A549 (cell line): ENCODE data around the gene ELL3. TPM values are rescaled to one million over a fixed set of nuclear protein-coding genes. Genes with fewer than 3 reads are reported as not detected.
A peak's percentile ranks its signal among the peaks of the same experiment; 100 is the strongest.

Experiments
- ATAC-seq, 2 experiments: fragments of 200-7000 bp in 1 of 2; fragments of >200 bp in 1 of 2; cut with Nextera tagmentation in 1 of 2; cut with Tn5 transposase in 1 of 2; 3 replicates each; pipeline versions ENCODE4 v1.8.0 to v1.9.1; 2018 to 2020; ENCODE audit warnings: mild to moderate bottlenecking in 1 of 2, moderate library complexity in 1 of 2
- CTCF ChIA-PET: fragments of 300-600 bp; sonication (Branson Sonifier 250); formaldehyde crosslinking; extraction: SDS; loops from one replicate; lab custom pipeline; 2021; ENCODE audit warnings: antibody characterized with exemption, inconsistent platforms; lab: Yijun Ruan, JAX
- POLR2A ChIA-PET: fragments of 350-600 bp; formaldehyde crosslinking; extraction: SDS; loops from one replicate; lab custom pipeline; 2021; ENCODE audit warnings: antibody characterized with exemption, inconsistent platforms; lab: Yijun Ruan, JAX
- DNase-seq, 2 experiments: peaks; one replicate each; pipeline versions ENCODE4 v3.0.0 to v3.0.0-alpha.2; 2011 to 2016; ENCODE audit warnings: low read depth in 1 of 2, low spot score in 1 of 2
- FAIRE-seq: peaks from 2 replicates; lab custom pipeline; 2011; peaks lifted over from hg19 to GRCh38; lab: Jason Lieb, UNC
- H3K27ac ChIP-seq, 2 experiments: fragments of >200 bp; sonication (Bioruptor Twin); formaldehyde crosslinking; 3 replicates each; pipeline ENCODE4 v1.5.1; 2016 to 2017
- H3K4me1 ChIP-seq: fragments of >200 bp; sonication (Bioruptor Twin); formaldehyde crosslinking; 3 replicates; pipeline ENCODE4 v1.6.1; 2016
- H3K4me2 ChIP-seq: fragments of >200 bp; sonication (Bioruptor Twin); formaldehyde crosslinking; 3 replicates; pipeline ENCODE4 v1.6.1; 2016
- H3K4me3 ChIP-seq: fragments of >200 bp; sonication (Bioruptor Twin); formaldehyde crosslinking; 3 replicates; pipeline ENCODE4 v1.5.1; 2016
- H3K9me3 ChIP-seq: fragments of >200 bp; sonication (Bioruptor Twin); formaldehyde crosslinking; 3 replicates; pipeline ENCODE4 v1.6.1; 2016
- CEBPB ChIP-seq, 2 experiments: fragments of >200 bp in 1 of 2; sonication (Bioruptor Twin) in 1 of 2; formaldehyde crosslinking in 1 of 2; IDR thresholded peaks; 2 replicates each; pipeline ENCODE4 v1.6.1; 2012 to 2016
- CHD4 ChIP-seq: fragments of 200-600 bp; sonication (generic); IDR thresholded peaks from 2 replicates; pipeline ENCODE4 v1.6.1; 2016; ENCODE audit warnings: antibody characterized with exemption, mild to moderate bottlenecking, borderline replicate concordance
- EHF ChIP-seq: fragments of 250-450 bp; sonication (Bioruptor Pico); IDR thresholded peaks from 2 replicates; pipeline ENCODE4 v1.5.0; 2020; ENCODE audit warnings: mild to moderate bottlenecking
- EHMT2 ChIP-seq: fragments of 200-600 bp; sonication (generic); IDR thresholded peaks from 2 replicates; pipeline ENCODE4 v1.6.1; 2016; ENCODE audit warnings: antibody characterized with exemption, low read depth, mild to moderate bottlenecking, moderate library complexity
- EP300 ChIP-seq, 2 experiments: fragments of >200 bp; sonication (Bioruptor Twin); formaldehyde crosslinking; IDR thresholded peaks; 2 replicates in 1 of 2; 3 replicates in 1 of 2; pipeline ENCODE4 v1.6.1; 2016 to 2017
- FOSB ChIP-seq: fragments of 250-450 bp; sonication (Bioruptor Pico); IDR thresholded peaks from 2 replicates; pipeline ENCODE4 v1.5.0; 2020; ENCODE audit warnings: mild to moderate bottlenecking, moderate library complexity
- FOXS1 ChIP-seq: fragments of 250-450 bp; sonication (Bioruptor Pico); IDR thresholded peaks from 2 replicates; pipeline ENCODE4 v1.5.0; 2020; ENCODE audit warnings: mild to moderate bottlenecking, moderate library complexity
- HOXB13 ChIP-seq: fragments of 250-450 bp; sonication (Bioruptor Pico); IDR thresholded peaks from 2 replicates; pipeline ENCODE4 v1.5.0; 2020; ENCODE audit warnings: low read depth, mild to moderate bottlenecking, moderate library complexity
- NR3C1 ChIP-seq: fragments of >200 bp; sonication (Bioruptor Twin); formaldehyde crosslinking; IDR thresholded peaks from 3 replicates; pipeline ENCODE4 v1.6.1; 2017
- POLR2AphosphoS2 ChIP-seq: conservative IDR thresholded peaks from 2 replicates; pipeline ENCODE4 v1.6.1; 2012; ENCODE audit warnings: low read length, improper control_type of control experiment, inconsistent platforms
- RAD21 ChIP-seq, 2 experiments: fragments of >200 bp in 1 of 2; sonication (Bioruptor Twin) in 1 of 2; formaldehyde crosslinking in 1 of 2; IDR thresholded peaks in 1 of 2; conservative IDR thresholded peaks in 1 of 2; 2 replicates in 1 of 2; 3 replicates in 1 of 2; pipeline ENCODE4 v1.6.1; 2012 to 2018; ENCODE audit warnings: inconsistent platforms in 1 of 2
- RFX5 ChIP-seq: fragments of 450-650 bp; IDR thresholded peaks from 2 replicates; pipeline ENCODE4 v1.7.1; 2014; ENCODE audit warnings: antibody characterized with exemption, mild to moderate bottlenecking, moderate library complexity
- RNF2 ChIP-seq: fragments of 200-600 bp; sonication (generic); IDR thresholded peaks from 2 replicates; pipeline ENCODE4 v1.6.1; 2016; ENCODE audit warnings: low read depth, mild to moderate bottlenecking, antibody characterized with exemption, moderate library complexity, borderline replicate concordance
- SMC3 ChIP-seq: fragments of >200 bp; sonication (Bioruptor Twin); formaldehyde crosslinking; IDR thresholded peaks from 3 replicates; pipeline ENCODE4 v1.6.1; 2018; ENCODE audit warnings: inconsistent platforms
- ZC3H11A ChIP-seq: fragments of 450-650 bp; IDR thresholded peaks from 2 replicates; pipeline ENCODE4 v1.6.1; 2014; ENCODE audit warnings: antibody characterized with exemption, mild to moderate bottlenecking
- ZNF302 ChIP-seq: fragments of 250-450 bp; sonication (Bioruptor Pico); IDR thresholded peaks from 2 replicates; pipeline ENCODE4 v1.9.0; 2021; ENCODE audit warnings: inconsistent platforms, mild to moderate bottlenecking, moderate library complexity
- WGBS: methylation state at CpG from one replicate; pipeline ENCODE4 v1.1.6; 2017; ENCODE audit errors: missing lambda C conversion rate; 5-methylcytosine and 5-hydroxymethylcytosine counted together
- polyA plus RNA-seq, 4 experiments: library from polyadenylated mRNA; depleted of rRNA in 3 of 4; stranded (reverse); fragments of >200 nt; fragmentation: RNase III in 1 of 4; extraction: RNeasy Plus Mini Kit Qiagen cat#74134 plus additional on column Dnase treatment in 1 of 4; gene quantifications; 2 replicates in 3 of 4; 3 replicates in 1 of 4; pipeline ENCODE4 v1.2.3, GENCODE V29; 2011 to 2017
- TF ChIP-seq, protein P1 (sequence below): fragments of >200 bp; sonication (Bioruptor Twin); formaldehyde crosslinking; IDR thresholded peaks from 3 replicates; pipeline ENCODE4 v1.5.1; 2016
- TF ChIP-seq, protein P2 (sequence below): fragments of >200 bp; sonication (Bioruptor Twin); formaldehyde crosslinking; IDR thresholded peaks from 3 replicates; pipeline ENCODE4 v1.6.1; 2016

The ELL3 gene
- polyA plus RNA-seq, 2 of the 4 experiments (the other 2 are of a cell fraction): 1.4 to 2.1 TPM

DNA sequence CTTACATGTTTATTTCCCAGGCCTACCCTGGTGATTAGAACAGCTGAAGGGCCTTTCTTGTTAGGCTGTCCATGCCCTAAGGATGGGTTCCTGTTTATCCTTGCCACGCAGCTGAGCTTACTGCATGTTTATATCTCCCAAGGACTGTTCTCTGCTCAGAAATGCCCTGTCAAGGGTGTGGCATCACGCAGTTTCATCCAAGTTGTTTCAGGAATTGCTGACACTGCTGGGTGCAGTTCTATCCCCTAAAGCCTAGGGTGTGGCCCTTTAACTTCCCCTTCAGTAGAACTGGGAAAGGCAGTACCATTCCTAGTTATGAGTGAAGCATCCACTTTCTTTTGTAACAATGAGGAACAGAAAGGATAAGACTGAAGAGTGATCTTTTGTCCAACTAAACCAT is 5.0 kb downstream of the ELL3 start:
- TF ChIP-seq HOXB13 (CRISPR knock-in tag) (no peak), CHD4 (no peak), NR3C1 (no peak), CEBPB (IDR thresholded peaks at IDR 0.05) (no peak), ZNF302 (CRISPR knock-in tag) (no peak), EHMT2 (no peak), FOSB (CRISPR knock-in tag) (no peak), RFX5 (no peak)
- 69% methylated on average over 2 of the region's 2 CpGs for WGBS
- ChIA-PET POLR2A (no interaction called here), CTCF (interaction anchor here (1.0 to 2.3 kb wide), 4 partner anchors 12 to 22 kb away, joined by 3 to 11 read pairs (median 4); no protein-coding TSS in a partner anchor)
- Histone ChIP-seq H3K4me3 (no peak overlapping the region), H3K4me1 (0 out of 3 replicates have a peak, but pooled peaks cover 5% of the 10 kb centered on the region), H3K27ac (no peak overlapping the region), H3K9me3 (no peaks in the 10 kb centered on the region), H3K4me2 (no peak overlapping the region)
- FAIRE-seq: no peak
- DNase-seq: no peak
- no peak for ATAC-seq

DNA sequence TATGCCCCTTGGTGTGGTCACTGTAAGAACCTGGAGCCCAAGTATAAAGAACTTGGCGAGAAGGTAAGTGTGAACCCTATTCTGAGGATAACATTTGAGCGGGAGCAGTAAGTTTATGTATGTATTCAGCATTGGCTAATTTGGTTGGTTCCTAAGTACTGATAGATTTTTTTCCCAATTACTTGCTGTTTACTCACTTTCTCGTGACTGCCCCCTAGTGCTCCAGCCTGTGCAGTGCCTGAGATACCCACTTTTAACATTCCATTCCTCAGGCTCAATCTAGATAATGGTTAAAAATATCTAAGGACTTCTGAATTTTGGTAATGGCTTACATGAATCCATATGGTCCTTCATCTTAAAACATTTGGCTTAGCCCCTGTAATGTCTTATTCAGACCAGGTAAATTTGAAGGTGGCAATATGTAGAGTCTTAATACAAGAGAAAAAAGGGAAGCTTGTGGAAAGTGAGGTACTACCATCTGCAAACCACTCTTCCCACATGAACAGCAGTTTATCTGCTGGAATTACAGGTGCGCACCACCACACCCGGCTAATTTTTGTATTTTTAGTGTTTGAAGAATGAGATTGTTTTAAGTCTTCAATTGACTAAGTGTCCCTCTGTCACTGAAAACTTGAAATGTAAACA is 7.1 kb downstream of the ELL3 start:
- Histone ChIP-seq H3K27ac (no peak overlapping the region), H3K4me1 (no peaks in the 10 kb centered on the region), H3K9me3 (no peaks in the 10 kb centered on the region), H3K4me2 (no peak overlapping the region), H3K4me3 (no peak overlapping the region)
- WGBS: 60% methylated on average over 5 of the region's 5 CpGs
- FAIRE-seq (no peak), ATAC-seq (peak; percentile 67 to 79; a peak in 4 of 6 replicates)
- ChIA-PET CTCF (interaction anchor here (0.7 to 2.3 kb wide), 6 partner anchors 10 to 328 kb away, joined by 3 to 11 read pairs (median 5); no protein-coding TSS in a partner anchor), POLR2A (no interaction called here)
- TF ChIP-seq RAD21 (conservative IDR thresholded peaks at IDR 0.05 in 1 of 2, IDR thresholded peaks at IDR 0.05 in 1 of 2) (peak in 1 of 2 experiments; percentile 26; a peak in 2 of 5 replicates), POLR2AphosphoS2 (no peak), ZC3H11A (no peak), EHF (CRISPR knock-in tag) (no peak), SMC3 (peak; percentile 18; the same call in 1 of the 3 replicates), EP300 (IDR thresholded peaks at IDR 0.05) (no peak)
- TF ChIP-seq, protein P1, sequence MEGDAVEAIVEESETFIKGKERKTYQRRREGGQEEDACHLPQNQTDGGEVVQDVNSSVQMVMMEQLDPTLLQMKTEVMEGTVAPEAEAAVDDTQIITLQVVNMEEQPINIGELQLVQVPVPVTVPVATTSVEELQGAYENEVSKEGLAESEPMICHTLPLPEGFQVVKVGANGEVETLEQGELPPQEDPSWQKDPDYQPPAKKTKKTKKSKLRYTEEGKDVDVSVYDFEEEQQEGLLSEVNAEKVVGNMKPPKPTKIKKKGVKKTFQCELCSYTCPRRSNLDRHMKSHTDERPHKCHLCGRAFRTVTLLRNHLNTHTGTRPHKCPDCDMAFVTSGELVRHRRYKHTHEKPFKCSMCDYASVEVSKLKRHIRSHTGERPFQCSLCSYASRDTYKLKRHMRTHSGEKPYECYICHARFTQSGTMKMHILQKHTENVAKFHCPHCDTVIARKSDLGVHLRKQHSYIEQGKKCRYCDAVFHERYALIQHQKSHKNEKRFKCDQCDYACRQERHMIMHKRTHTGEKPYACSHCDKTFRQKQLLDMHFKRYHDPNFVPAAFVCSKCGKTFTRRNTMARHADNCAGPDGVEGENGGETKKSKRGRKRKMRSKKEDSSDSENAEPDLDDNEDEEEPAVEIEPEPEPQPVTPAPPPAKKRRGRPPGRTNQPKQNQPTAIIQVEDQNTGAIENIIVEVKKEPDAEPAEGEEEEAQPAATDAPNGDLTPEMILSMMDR: peak; percentile 55
- TF ChIP-seq, all 56 proteins: peak for 3
- peak; percentile 28 to 39 for DNase-seq

DNA sequence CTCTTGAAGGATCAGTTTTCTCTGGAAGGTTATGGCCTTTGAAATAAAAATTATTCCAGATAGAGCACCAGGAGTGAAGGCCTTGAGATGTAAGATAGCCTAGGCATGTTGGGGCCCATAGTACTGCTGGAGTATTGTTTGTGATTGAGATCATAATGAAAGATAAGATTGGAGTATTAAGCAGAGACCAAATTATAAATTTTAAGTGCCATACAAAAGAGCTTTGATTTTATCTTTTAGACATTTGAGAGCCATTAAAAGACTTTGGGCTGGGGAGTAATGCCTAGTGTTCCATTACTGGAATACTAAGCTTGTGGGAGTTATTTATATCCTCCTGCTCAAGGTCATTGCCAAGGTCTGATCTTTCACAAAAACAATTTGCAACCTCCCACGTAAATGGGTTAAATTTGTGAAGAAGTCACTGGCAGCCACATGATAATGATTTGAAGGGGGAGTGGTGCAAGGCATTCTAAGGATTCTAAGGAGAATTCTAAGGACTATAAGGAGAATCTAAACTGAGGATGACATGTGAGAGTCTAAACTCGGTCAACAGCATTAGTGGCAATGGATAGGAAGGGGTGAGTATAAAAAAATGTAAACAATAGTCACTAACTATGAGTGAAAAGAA is 12.8 kb downstream of the ELL3 start:
- no peak for TF ChIP-seq SMC3
- TF ChIP-seq FOXS1 (CRISPR knock-in tag): no peak
- TF ChIP-seq, protein P2, sequence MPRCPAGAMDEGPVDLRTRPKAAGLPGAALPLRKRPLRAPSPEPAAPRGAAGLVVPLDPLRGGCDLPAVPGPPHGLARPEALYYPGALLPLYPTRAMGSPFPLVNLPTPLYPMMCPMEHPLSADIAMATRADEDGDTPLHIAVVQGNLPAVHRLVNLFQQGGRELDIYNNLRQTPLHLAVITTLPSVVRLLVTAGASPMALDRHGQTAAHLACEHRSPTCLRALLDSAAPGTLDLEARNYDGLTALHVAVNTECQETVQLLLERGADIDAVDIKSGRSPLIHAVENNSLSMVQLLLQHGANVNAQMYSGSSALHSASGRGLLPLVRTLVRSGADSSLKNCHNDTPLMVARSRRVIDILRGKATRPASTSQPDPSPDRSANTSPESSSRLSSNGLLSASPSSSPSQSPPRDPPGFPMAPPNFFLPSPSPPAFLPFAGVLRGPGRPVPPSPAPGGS: no peak
- TF ChIP-seq RNF2: no peak
- no peak overlapping the region for H3K27ac ChIP-seq
- ChIA-PET CTCF (no interaction called here), POLR2A (no interaction called here)
- H3K4me1 ChIP-seq: no peaks in the 10 kb centered on the region
- ATAC-seq (no peak), FAIRE-seq (no peak), DNase-seq (no peak)
- no peaks in the 10 kb centered on the region for H3K9me3 ChIP-seq
- WGBS: 94% methylated on average over 2 of the region's 2 CpGs
- no peak overlapping the region for H3K4me3 ChIP-seq
- H3K4me2 ChIP-seq: no peak overlapping the region
